Fibroblast of mammary gland (primary cell): Measurements from ENCODE around the gene KCNG1.

Source experiments
- DNase-seq: peaks from one replicate; pipeline ENCODE4 v3.0.0-alpha.2; 2010; ENCODE audit warnings: low read depth
- H3K4me3 ChIP-seq: 2 replicates; pipeline ENCODE4 v1.5.1; 2011; ENCODE audit warnings: low read depth, mild to moderate bottlenecking, low read length, moderate library complexity; ENCODE audit not compliant: control insufficient read depth
- CTCF ChIP-seq: conservative IDR thresholded peaks from 2 replicates; pipeline ENCODE4 v1.5.1; 2011; ENCODE audit warnings: low read depth, low read length, inconsistent platforms; ENCODE audit not compliant: control insufficient read depth, insufficient read depth

KCNG1 gene

GRCh38 chr20:51021067-51022025, 1.6 kb downstream of the KCNG1 start:
- peak overlapping the region; percentile 54 for H3K4me3 ChIP-seq
- peak; percentile 35 for DNase-seq
- TF ChIP-seq CTCF, result no peak

- no peak for TF ChIP-seq CTCF
- H3K4me3 ChIP-seq, result no peak overlapping the region
- no peak for DNase-seq
These were observed 2.2 kb downstream of the KCNG1 start for GRCh38 chr20:51020657-51021056.

- DNase-seq, result no peak
- TF ChIP-seq CTCF, result no peak
- no peak overlapping the region for H3K4me3 ChIP-seq
These were observed 3.0 kb downstream of the KCNG1 start for GRCh38 chr20:51019656-51020592.

- TF ChIP-seq CTCF, result no peak
- no peak overlapping the region for H3K4me3 ChIP-seq
- DNase-seq, result no peak
These were observed 5.7 kb downstream of the KCNG1 start for GRCh38 chr20:51017251-51017650.

- no peak overlapping the region for H3K4me3 ChIP-seq
- TF ChIP-seq CTCF, result no peak
- no peak for DNase-seq
These were observed 6.4 kb downstream of the KCNG1 start for GRCh38 chr20:51016521-51016920.

- peak; percentile 69 for DNase-seq
These were observed 7.8 kb downstream of the KCNG1 start for GRCh38 chr20:51014797-51015722.

More at GRCh38 chr20:51014797-51015722, 7.8 kb downstream of the KCNG1 start:
- H3K4me3 ChIP-seq, result no peak overlapping the region
- peak; percentile 93 for TF ChIP-seq CTCF
